Rectal smooth muscle tissue (tissue), 1 donor: ENCODE measurements around the gene DCAF6.

Experiments
- H3K27ac ChIP-seq: one replicate; pipeline ENCODE4 v1.7.0; 2013; ENCODE audit warnings: low read depth, low read length, inconsistent platforms
- H3K27me3 ChIP-seq: one replicate; pipeline ENCODE4 v1.7.0; 2013; ENCODE audit warnings: low read length; ENCODE audit not compliant: control insufficient read depth, insufficient read depth
- H3K36me3 ChIP-seq: one replicate; pipeline ENCODE4 v1.7.0; 2013; ENCODE audit warnings: low read length; ENCODE audit not compliant: control insufficient read depth, insufficient read depth
- H3K4me1 ChIP-seq: one replicate; pipeline ENCODE4 v1.7.0; 2013; ENCODE audit warnings: low read length; ENCODE audit not compliant: control insufficient read depth, insufficient read depth
- H3K4me3 ChIP-seq: one replicate; pipeline ENCODE4 v1.7.0; 2013; ENCODE audit warnings: low read length
- H3K9ac ChIP-seq: one replicate; pipeline ENCODE4 v1.7.0; 2013; ENCODE audit warnings: low read length

DCAF6 gene

GRCh38 chr1:168084396-168085231, 148.1 kb downstream of the DCAF6 start:
- H3K4me3 ChIP-seq: peak overlapping the region; percentile 22
- H3K27me3 ChIP-seq: no peaks in the 10 kb centered on the region
- no peak overlapping the region for H3K9ac ChIP-seq
- peak overlapping the region; percentile 10 for H3K27ac ChIP-seq
- H3K36me3 ChIP-seq: peaks cover 3% of the 10 kb centered on the region
- no peaks in the 10 kb centered on the region for H3K4me1 ChIP-seq

- Histone ChIP-seq H3K36me3 (peaks cover 5% of the 10 kb centered on the region), H3K9ac (no peak overlapping the region), H3K27ac (no peak overlapping the region), H3K27me3 (no peaks in the 10 kb centered on the region), H3K4me1 (no peaks in the 10 kb centered on the region), H3K4me3 (no peak overlapping the region)
Observed at GRCh38 chr1:168085401-168085872, 149.0 kb downstream of the DCAF6 start.

- no peaks in the 10 kb centered on the region for H3K27me3 ChIP-seq
- H3K4me3 ChIP-seq: no peak overlapping the region
- H3K4me1 ChIP-seq: no peaks in the 10 kb centered on the region
- H3K27ac ChIP-seq: peak overlapping the region; percentile 7
- peaks cover 5% of the 10 kb centered on the region for H3K36me3 ChIP-seq
- no peak overlapping the region for H3K9ac ChIP-seq
Observed at GRCh38 chr1:168086438-168086837, 150.0 kb downstream of the DCAF6 start.

GRCh38 chr1:168087696-168088095, 151.2 kb downstream of the DCAF6 start:
- no peak overlapping the region for H3K4me3 ChIP-seq
- H3K27ac ChIP-seq: no peak overlapping the region
- H3K4me1 ChIP-seq: no peaks in the 10 kb centered on the region
- H3K9ac ChIP-seq: no peak overlapping the region
- no peaks in the 10 kb centered on the region for H3K27me3 ChIP-seq
- H3K36me3 ChIP-seq: peaks cover 5% of the 10 kb centered on the region

- no peak overlapping the region for H3K4me3 ChIP-seq
- peaks cover 5% of the 10 kb centered on the region for H3K36me3 ChIP-seq
- no peak overlapping the region for H3K9ac ChIP-seq
- H3K27me3 ChIP-seq: no peaks in the 10 kb centered on the region
- H3K4me1 ChIP-seq: no peaks in the 10 kb centered on the region
- no peak overlapping the region for H3K27ac ChIP-seq
Observed at GRCh38 chr1:168088511-168089325, 152.2 kb downstream of the DCAF6 start.

GRCh38 chr1:168089326-168089978, 153.0 kb downstream of the DCAF6 start:
- Histone ChIP-seq H3K27ac (no peak overlapping the region), H3K9ac (no peak overlapping the region), H3K27me3 (no peaks in the 10 kb centered on the region), H3K36me3 (peaks cover 5% of the 10 kb centered on the region), H3K4me1 (no peaks in the 10 kb centered on the region), H3K4me3 (no peak overlapping the region)

- H3K27me3 ChIP-seq: no peaks in the 10 kb centered on the region
- H3K27ac ChIP-seq: no peak overlapping the region
- no peaks in the 10 kb centered on the region for H3K4me1 ChIP-seq
- H3K36me3 ChIP-seq: peaks cover 5% of the 10 kb centered on the region
- no peak overlapping the region for H3K4me3 ChIP-seq
- no peak overlapping the region for H3K9ac ChIP-seq
Observed at GRCh38 chr1:168089979-168090337, 153.5 kb downstream of the DCAF6 start.

GRCh38 chr1:168090395-168090794, 153.9 kb downstream of the DCAF6 start:
- H3K9ac ChIP-seq: no peak overlapping the region
- H3K4me3 ChIP-seq: no peak overlapping the region
- no peak overlapping the region for H3K27ac ChIP-seq
- no peaks in the 10 kb centered on the region for H3K4me1 ChIP-seq
- peaks cover 5% of the 10 kb centered on the region for H3K36me3 ChIP-seq
- H3K27me3 ChIP-seq: no peaks in the 10 kb centered on the region

- Histone ChIP-seq H3K9ac (no peak overlapping the region), H3K36me3 (peaks cover 5% of the 10 kb centered on the region), H3K27ac (no peak overlapping the region), H3K4me3 (no peak overlapping the region), H3K27me3 (no peaks in the 10 kb centered on the region), H3K4me1 (no peaks in the 10 kb centered on the region)
Observed at GRCh38 chr1:168091063-168091462, 154.6 kb downstream of the DCAF6 start.

GRCh38 chr1:168091720-168092550, 155.5 kb downstream of the DCAF6 start:
- Histone ChIP-seq H3K27ac (no peak overlapping the region), H3K4me3 (no peak overlapping the region), H3K27me3 (no peaks in the 10 kb centered on the region), H3K4me1 (no peaks in the 10 kb centered on the region), H3K9ac (no peak overlapping the region), H3K36me3 (peaks cover 5% of the 10 kb centered on the region)

- no peak overlapping the region for H3K9ac ChIP-seq
- H3K36me3 ChIP-seq: peaks cover 5% of the 10 kb centered on the region
- no peaks in the 10 kb centered on the region for H3K4me1 ChIP-seq
- no peak overlapping the region for H3K27ac ChIP-seq
- no peaks in the 10 kb centered on the region for H3K27me3 ChIP-seq
- no peak overlapping the region for H3K4me3 ChIP-seq
Observed at GRCh38 chr1:168092566-168093355, 156.3 kb downstream of the DCAF6 start.
